Measurements from ENCODE around the gene NHLH1.
"Not testable (repeated sequence)": the region's sequence is repeated elsewhere in the genome, so short reads cannot be mapped to it uniquely, and the experiment has no call there.

The NHLH1 gene

GRCh38 chr1:160384812-160385211, 17.9 kb downstream of the NHLH1 start:
- not testable (repeated sequence) for DNase-seq (ENCODE audit: low spot score)

DNA sequence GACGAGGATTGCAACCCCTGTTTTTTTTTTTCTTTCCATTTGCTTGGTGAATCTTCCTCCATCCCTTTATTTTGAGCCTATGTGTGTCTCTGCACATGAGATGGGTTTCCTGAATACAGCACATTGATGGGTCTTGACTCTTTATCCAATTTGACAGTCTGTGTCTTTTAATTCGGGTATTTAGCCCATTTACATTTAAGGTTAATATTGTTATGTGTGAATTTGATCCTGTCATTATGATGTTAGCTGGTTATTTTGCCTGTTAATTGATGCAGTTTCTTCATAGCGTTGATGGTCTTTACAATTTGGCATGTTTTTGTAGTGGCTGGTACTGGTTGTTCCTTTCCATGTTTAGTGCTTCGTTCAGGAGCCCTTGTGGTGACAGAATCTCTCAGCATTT, 21.5 kb downstream of the NHLH1 start:
- not testable (repeated sequence) for DNase-seq (ENCODE audit: low spot score)

DNA sequence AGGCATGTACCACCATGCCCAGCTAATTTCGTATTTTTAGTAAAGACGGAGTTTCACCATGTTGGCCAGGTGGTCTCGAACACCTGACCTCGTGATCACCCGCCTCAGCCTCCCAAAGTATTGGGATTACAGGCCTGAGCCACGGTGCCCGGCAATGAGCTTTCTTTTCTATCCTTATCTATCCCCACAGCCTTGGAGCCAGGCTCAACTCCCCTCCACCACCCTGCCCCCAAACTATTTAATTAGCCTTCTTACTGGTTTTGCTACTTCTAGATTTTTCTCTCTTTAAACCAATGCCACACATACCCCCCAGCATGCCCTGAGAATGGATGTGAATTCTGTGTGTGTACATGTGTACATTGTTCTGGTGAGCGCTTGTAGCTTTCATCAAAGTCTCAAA, 27.8 kb downstream of the NHLH1 start:
- no peak for DNase-seq (ENCODE audit: low spot score)

- no peak for DNase-seq (ENCODE audit: low spot score)
Measured at GRCh38 chr1:160397651-160398050, 30.8 kb downstream of the NHLH1 start.

- DNase-seq (ENCODE audit: low spot score): no peak
Measured at GRCh38 chr1:160398823-160399222, 32.0 kb downstream of the NHLH1 start.

DNA sequence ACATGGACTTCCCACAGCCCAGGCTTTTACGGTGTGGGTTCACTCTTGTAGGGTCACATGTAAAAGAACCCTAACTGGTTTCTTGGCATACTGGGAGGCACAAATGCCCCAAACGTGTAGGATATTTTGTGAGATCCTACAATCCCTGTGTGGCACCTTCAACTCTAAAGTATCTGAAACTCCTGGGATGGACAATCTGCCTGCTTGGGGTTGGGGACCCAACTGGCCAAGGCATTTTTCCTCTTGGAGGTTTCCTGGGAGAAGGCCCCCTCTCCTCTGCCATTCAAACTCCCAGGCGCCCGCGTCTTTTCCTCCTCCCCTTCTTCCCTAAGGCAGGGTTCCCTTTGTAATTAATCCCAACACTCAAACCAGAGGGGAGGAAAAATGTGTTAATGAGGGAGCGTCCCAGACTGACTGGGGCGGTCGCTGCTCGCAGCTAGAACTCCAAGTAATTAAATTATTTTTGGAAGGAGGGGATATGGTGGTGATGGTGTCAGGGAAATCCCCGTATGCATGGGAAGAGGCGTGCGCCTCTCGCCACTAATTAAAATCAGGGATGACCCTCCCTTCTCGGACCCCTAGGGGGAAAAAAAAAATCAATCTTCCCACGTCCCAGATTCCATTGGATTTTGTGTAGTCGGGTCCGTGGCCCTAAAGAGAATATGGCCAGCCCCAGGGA, 32.8 kb downstream of the NHLH1 start:
- no peak for DNase-seq (ENCODE audit: low spot score)

GRCh38 chr1:160400223-160400645, 33.4 kb downstream of the NHLH1 start, which contains the start of gene VANGL2:
TSS of gene VANGL2 (plus strand) at chr1:160400564. CDS start at chr1:160415838, 15,274 bp downstream.
- no peak for DNase-seq (ENCODE audit: low spot score)

- DNase-seq (ENCODE audit: low spot score): no peak
Measured at GRCh38 chr1:160400646-160401486, 34.0 kb downstream of the NHLH1 start.

GRCh38 chr1:160401487-160401805, 34.6 kb downstream of the NHLH1 start:
- no peak for DNase-seq (ENCODE audit: low spot score)

DNA sequence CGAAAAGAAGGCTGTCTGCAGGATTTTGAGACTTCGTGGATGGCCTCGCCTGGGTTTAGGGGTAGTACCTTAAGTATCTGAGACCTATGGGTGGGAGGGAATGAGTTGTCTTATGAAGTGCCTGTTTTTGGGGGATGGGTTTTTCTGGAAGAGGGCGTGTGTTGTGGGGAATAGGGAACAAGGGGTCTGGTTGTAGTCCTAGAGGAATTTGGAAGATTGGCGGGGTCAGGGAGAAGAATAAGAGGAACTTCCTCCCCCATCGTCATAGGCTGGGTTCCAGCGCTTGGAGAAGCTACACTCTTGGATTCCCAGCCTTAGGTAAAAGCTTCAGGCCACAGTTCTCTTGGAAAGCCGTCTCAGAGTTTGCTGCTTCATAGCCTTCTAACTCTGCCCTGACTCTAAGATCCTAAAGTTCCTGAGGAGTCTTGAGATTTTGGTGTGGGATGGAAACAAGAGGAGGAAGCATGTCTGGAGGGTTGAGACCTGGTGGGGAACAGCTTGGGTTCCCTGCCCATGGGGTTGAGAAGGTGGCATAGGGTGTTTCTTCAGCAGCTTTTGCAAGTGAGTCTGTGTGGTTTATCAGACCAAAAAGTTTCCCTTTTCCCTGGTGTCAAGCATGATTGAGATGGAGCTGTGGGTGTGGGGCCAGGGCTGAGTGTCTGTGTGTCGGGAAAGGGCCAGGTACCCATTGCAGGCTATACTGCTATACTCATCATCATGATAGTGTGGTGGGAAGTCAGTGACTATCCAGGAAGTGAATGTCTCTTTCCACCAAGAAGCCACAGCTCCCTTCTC, 35.3 kb downstream of the NHLH1 start:
- DNase-seq (ENCODE audit: low spot score): no peak

- no peak for DNase-seq (ENCODE audit: low spot score)
Measured at GRCh38 chr1:160403244-160403643, 36.4 kb downstream of the NHLH1 start.

DNA sequence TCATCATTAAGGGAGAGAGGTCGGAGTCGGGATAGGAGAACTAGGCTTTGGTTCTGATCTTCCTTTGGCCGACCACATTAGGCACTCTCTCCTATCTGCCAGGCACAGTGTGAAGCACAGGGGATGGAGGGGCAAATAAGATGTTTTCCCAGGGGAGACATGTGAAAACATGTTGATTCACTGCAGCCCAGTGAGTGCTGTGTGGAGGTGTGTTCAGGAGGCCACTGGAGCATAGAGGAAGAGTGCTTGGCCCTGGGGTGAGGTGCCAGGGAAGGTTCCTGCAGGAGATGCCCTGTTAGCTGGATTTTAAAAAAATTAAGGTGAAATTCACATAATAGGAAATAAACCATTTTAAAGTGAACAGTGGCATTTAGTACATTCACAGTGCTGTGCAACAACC, 37.2 kb downstream of the NHLH1 start:
- DNase-seq (ENCODE audit: low spot score): no peak

- DNase-seq (ENCODE audit: low spot score): no peak
Measured at GRCh38 chr1:160405331-160405877, 38.5 kb downstream of the NHLH1 start.

- no peak for DNase-seq (ENCODE audit: low spot score)
Measured at GRCh38 chr1:160406131-160406968, 39.5 kb downstream of the NHLH1 start.

DNA sequence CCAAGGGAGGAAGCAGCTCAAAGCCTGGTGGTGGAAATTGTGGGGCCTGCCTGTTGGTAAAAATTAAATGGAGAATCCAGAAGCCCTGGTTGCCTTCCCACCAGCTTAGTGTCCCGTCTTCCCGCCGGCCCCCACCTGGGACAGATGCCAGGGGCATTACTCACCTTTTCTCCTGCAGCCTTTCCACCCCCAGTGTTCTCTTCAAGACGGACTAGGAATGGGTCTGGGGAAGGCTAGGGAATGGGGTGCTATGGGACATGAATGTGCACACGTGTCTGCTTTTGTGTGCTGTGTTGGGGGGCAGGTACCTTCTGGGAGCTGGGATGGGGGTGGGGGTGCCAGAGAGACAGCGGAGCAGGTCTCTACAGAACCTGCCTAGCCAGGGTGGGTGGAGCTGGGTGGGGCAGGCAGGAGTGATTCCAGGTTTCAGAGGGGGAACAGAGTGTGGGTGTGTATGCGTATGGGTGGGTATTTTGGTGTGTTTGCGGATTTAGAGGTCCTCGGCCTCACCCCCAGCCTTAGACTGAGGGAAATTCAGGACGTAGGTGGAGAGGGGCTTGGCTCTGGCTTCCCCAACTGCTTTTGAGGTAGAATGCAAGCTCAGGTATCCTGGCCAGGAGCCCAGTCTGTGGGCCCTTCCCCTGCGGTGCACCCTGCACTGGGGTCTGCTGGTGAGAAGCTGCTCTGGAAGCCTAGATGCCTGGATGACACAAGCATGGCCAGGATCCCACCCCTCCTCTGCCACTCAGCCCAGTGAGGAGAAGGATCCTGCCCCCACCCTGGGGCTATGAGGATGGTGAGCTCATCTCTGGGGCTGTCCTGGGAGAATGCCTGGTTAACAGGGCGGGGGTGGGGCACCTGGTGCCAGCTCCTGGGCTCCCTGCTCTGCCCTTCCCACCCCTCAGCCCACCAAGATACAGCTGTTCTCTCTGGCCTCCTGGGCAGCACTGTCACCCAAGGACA, 41.2 kb downstream of the NHLH1 start:
- DNase-seq (ENCODE audit: low spot score): no peak

- no peak for DNase-seq (ENCODE audit: low spot score)
Measured at GRCh38 chr1:160408864-160409263, 42.0 kb downstream of the NHLH1 start.

GRCh38 chr1:160409486-160409885, 42.6 kb downstream of the NHLH1 start:
- DNase-seq (ENCODE audit: low spot score): no peak

GRCh38 chr1:160410406-160411005, 43.6 kb downstream of the NHLH1 start:
- DNase-seq (ENCODE audit: low spot score): no peak

GRCh38 chr1:160411271-160412027, 44.6 kb downstream of the NHLH1 start:
- DNase-seq (ENCODE audit: low spot score): no peak

Data from hematopoietic multipotent progenitor cell treated with erythropoietin and hydrocortisone succinate and interleukin-3 and kit ligand, for 15 days (in vitro differentiated cells).